SHP77 treated with DMSO at 0.1 percent for 48 hours (cell line): ENCODE results near the gene PEX5.
"Not testable (repeated sequence)": the region's sequence is repeated elsewhere in the genome, so short reads cannot be mapped to it uniquely, and the experiment has no call there.

ENCODE experiments used
- DNase-seq: peaks from one replicate; lab custom pipeline; 2025; lab: John Stamatoyannopoulos, UW

PEX5 gene

DNA sequence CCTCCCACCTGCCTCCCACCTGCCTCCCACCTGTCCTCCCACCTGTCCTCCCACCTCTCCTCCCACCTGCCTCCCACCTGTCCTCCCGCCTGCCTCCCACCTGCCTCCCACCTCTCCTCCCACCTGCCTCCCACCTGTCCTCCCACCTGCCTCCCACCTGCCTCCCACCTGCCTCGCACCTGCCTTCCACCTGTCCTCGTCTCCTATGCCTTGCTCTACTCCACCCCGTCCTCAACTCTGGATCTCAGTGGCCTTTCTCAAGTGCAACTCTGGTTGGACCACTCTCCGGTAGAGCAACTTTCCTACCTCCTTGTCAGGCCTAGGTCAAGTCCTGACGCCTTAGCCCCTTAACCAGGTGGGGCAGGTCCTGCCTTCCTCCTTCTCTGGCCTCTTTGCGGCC lies 29.3 kb upstream of the PEX5 start:
- DNase-seq: no peak

DNA sequence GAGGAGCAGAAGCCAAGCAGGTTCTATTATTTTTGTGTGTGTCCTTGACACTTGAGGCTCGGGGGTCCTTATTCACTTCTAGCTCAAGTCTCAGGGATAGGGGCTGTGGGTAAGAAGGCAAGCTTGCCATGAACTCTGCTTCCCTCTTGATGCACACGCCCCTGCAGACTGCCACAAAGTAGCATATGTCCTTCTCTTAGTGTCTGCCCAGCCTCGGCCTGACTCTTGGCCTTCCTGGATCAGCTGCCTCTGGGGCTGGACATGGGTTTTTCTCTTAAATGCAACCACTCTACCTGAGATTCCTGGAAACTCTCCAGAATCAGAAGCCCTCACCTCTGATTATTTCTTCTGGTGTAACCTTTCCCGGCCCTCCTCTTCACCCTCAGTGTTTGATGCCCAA lies 28.2 kb upstream of the PEX5 start:
- DNase-seq: no peak

DNA sequence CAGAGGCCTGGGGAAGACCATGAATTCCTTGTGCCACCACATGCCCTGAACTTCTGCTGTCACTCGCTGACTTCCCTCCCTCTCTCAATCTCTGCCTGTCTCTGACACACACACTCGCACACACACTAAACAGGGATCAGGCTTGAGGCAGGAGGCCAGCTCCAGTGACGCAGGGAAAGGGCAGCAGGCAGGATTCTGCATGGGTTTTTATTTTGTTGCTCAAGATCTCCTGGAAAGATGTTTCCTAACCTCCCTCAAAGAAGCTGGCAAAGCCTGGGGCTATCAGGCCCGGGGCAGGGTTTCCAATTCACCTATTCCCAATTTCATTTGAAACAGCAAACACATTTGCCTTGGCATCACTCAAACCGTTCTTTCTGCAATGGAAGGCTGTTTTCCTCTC lies 27.7 kb upstream of the PEX5 start:
- DNase-seq: no peak

DNA sequence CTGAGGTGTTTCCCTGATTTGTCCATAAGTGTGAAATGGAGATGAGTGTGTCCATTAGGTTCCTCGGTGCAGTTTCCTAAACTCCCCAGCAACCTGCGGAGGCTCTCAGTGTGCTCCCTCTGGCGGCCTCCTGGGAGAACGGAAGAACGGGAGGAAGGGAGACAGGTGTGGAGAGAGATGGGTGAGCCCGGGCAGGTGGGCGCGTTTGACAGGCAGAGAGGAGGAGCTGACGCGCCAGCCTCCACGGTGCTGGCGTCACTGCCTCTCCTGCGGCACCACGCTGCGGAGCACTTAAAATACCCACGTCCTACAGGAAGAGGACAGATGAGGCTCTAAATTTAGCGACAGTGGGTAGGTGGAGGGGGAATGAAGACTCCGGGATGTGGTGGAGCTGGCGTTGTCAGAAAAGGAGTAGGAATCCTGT lies 26.8 kb upstream of the PEX5 start:
- DNase-seq: peak; percentile 25

DNA sequence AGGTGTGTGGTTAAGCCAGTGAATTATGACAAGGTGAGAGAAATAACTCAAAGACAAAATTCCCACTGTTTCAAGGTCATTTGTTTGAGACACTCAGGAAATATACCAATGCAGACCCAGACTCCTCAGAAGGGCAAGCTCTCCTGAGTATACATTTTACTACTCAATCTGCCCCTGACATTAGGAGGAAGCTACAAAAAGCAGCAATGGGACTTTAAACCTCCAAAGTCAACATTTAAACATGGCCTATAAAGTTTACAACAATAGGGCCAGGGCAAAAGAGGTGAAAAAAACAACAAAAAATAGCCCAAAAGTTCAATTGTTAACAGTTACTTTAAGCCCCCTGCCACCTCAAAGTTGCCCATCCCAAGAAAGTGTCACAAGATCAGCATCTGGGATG lies 19.5 kb upstream of the PEX5 start:
- no peak for DNase-seq

DNA sequence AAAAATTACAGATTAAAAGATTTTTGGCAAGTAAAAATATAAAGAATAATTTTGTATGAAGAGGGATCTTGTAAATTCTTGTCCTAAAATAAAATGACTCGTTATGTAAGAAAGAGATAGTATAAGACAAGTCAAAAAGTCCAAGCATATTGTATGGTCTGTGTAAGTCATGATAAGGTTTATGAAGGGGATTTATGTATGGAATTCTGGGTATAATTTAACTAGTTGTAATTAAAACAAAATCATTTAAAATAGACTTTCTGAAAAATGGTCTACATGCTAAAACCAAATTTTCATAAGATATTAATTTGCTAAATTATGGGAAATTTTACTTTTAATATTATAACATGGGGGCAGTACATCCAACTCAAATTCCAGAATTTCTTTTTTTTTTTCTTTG lies 17.6 kb upstream of the PEX5 start:
- no peak for DNase-seq

DNA sequence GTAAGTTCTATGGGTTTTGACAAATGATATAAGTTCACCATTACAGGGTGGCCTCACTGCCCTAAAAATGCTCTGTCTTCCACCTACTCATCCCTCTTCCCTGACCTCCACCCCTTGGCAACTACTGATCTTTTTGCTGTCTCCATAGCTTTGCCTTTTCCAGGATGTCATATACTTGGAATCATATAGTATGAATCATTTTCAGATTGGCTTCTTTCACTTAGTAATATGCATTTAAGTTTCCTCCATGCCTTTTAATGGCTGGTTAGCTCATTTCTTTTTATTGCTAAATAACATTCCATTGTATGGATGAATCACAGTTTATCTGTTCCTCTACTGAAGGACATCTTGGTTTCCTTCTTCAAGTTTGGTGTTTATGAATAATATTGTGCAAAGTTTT lies 14.0 kb upstream of the PEX5 start:
- DNase-seq: no peak

DNA sequence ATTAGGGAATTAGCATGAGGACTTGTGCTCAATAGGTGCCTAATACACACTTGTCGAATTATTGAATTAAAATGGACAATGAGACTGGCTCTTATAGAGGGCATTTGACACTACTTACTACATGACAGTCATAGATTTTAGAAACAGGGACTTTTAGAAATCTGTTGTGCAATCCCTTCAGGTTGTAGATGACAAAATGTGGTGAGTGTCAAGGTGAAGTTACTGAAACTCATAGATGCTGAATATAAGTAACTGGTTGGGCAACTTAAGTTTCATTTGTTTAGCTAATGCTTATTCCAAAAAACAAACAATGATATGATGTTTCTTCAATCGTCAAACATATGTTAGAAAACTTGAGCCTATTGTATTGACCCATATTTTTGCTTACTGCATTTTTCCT lies 12.9 kb upstream of the PEX5 start:
- no peak for DNase-seq

DNA sequence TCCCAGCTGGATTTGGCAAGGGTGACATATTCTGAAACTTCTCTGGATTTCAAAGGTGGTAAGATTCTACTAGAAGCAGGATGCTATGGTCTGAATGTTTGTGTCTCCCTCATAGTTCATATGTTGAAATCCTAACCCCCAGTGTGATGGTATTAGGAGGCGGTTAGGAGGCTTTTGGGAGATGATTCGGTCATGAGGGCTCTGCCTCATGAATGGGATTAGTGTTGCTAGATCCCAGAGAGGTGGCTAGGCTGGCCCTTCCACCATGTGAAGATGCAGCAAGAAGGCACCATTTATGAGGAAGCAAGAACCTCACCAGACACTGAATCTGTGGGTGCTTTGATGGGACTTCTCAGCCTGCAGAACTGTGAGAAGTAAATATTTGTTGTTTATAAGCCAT lies 11.0 kb upstream of the PEX5 start:
- DNase-seq: no peak

DNA sequence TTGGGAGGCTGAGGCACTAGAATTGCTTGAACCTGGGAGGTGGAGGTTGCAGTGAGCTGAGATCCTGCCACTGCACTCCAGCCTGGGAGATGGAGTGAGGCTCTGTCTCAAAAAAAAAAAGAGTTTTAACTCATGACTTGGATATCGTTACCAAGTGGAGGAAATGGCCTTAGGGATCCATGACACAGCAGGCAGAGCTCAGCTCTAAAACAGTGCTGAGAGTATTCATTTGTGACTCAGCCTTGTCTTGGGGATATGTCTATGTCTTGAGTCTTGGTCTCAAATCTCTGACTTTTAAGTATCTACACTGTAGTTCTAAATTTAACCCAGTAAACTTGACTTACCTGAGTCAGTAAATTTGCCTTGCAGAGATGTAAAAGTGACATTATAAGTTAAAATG lies 8.8 kb upstream of the PEX5 start:
- no peak for DNase-seq

DNA sequence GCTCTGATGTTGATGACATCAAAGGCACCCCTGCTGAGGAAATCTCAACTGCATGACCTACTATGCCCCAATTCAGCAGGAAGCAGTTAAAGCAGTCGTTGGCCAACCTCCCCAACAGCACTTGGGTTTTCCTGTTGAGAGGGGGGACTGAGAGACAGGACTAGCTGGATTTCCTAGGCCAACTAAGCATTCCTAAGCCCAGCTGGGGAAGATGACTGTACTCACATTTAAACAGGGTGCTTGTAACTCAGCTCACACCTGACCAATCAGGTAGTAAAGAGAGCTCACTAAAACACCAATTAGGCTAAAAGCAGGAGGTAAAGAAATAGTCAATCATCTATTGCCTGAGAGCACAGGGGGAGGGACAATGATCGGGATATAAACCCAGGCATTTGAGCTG lies 3.4 kb upstream of the PEX5 start:
- DNase-seq: not testable (repeated sequence)

DNA sequence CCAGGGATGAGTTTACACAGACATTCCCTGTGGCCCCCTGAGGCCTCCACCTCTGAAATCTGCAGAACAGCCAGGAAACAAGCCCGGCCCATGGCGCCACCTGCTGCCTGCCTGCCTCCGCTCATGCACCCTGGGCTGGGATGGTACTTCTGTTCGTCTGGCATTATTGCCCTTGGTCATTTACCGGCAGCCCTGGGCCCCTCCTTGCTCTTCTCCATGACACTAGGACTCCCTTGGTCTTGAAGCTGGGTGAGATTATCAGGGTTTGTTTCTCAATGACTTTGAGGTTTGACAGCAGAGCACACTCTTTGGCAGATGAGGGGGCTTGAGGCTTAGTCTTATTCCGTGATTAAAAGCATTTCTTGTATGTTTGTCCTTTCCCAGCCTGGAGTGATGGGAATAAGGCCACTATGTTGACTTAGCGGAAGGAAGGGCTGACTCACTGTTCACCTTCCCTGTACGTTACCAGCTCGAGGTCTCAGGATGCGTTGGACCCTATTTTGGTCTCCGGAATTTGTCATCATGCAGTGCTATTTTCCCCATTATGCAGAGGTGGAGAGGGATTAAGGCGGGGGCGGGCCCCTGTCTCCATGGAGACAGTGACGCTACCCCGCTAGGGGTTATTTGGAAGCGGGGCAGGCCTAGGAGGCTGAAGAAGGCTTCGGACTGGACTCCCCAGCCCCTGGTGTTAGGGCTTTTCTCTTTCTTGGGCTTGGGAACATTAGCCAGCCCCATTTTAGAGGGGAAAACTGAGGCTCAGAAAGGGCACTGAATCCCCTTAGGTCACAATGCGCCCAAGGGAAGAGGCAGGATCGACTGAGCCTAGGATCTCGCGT lies 706 bp upstream of the PEX5 start:
- DNase-seq: peak; percentile 33

DNA sequence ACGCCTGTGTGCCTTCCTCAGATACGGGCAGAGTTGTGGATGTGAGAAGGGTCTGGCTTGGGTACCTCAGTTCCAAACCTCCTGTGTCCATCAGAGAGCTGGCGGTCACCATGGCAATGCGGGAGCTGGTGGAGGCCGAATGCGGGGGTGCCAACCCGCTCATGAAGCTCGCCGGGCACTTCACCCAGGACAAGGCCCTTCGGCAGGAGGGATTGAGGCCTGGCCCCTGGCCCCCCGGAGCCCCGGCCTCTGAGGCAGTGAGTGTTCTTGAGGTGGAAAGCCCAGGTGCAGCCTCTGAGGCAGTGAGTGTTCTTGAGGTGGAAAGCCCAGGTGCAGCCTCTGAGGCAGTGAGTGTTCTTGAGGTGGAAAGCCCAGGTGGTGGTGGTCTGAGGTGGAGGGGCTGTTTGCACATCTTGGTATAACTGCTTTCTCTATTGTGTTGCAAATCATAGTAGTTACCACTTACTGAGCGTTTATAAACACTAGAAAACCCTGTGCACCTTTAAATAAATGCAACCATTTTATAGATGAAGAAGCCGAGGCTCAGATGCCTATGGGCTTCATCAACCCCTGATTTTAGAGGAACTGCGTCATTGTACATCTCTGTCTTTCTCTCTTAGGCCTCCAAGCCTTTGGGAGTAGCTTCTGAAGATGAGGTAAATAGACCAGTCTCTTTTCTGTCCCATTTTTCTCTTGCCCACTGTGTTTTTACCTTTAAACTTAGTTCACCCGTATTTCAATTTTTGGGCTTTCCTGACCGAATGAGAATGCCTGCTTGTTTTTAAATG lies 976 bp downstream of the PEX5 start:
- no peak for DNase-seq

DNA sequence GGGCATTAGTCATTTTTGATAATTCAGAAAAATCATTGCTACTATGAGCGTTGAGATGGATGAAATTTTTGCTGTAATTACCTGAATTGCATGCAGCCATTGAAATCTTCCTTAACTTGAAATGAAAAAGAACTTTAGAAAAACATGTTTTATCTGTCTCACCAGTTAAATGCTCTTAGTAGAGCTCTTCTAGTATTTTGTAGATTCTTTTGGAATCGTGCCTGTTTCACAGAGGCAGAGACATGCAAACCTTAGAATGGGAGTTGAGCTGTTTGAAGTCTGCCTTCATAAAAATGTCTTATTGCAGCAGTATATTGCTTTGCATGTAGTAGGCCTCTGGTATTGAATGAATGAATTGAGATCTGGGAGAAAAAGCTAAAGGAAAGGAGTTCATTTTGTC lies 4.2 kb downstream of the PEX5 start:
- no peak for DNase-seq

DNA sequence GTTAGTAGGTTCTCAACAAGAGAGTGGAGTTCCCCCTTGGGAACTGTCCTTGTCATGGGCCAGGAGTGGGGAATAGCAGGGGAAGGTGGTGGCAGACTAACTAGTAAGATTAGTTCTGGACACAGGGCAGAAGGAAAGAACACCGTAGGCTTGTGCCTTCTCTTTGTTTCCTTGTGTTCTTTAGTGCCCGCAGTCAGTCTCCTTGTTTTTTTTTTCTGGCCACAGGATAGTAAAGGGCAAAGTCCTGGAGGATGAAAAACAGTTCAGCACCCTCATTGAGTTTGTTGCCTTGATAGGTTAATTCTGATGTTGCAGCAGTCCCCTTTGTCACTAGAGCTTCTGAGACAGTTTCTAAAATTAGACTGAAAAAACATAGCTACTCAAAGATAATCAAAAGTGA lies 8.4 kb downstream of the PEX5 start:
- DNase-seq: no peak

DNA sequence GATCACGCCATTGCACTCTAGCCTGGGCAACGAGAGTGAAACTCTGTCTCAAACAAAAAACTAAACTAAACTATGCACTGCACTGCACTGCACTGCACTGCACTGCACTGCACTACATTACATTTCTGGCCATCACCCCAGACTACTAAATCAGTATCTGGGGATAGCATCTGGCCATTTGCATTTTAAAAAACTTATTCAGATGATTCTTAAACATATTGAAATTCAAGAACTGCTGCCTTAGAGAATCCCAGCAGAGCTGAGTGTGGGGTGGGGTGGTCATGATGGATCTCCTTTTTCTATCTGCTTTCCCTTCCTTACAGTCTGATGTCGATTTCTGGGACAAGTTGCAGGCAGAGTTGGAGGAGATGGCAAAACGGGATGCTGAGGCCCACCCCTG lies 13.6 kb downstream of the PEX5 start:
- no peak for DNase-seq

DNA sequence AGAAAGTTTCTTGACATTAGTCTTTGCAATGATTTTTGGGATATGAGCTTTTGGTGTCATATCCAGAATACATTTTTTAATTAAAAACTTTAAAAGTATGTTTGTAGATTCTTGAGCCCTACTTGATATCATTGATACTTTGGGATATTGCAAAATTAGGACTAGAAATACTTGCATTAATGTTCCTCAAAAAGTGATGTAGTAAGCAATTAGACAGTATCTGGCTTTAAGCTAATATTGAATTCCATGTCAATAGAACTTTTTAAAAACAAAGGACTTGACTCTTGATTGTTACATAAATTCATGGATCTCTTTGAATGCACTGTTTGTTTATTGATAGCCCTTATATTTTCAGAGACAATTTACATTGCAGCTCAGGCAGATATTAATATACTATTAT lies 15.6 kb downstream of the PEX5 start:
- no peak for DNase-seq

DNA sequence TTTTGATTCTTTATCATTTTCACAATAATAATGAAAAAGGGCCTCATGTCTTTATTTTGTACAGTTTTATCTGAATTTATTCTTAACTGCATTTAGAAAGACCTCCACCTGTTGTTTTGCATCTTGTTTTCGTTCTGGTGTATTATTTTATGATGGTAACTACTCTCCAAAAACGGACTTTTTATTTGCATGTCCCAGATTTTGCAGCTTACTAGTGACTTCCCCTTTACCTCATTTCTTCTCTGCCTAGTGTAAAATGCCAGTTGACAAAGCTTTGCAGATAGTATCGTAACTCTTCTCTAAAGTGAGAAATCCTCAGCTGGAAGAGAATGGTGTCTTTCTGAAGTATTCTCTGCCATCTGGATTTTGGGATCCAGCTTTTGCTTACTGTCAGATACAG lies 17.2 kb downstream of the PEX5 start:
- DNase-seq: no peak

DNA sequence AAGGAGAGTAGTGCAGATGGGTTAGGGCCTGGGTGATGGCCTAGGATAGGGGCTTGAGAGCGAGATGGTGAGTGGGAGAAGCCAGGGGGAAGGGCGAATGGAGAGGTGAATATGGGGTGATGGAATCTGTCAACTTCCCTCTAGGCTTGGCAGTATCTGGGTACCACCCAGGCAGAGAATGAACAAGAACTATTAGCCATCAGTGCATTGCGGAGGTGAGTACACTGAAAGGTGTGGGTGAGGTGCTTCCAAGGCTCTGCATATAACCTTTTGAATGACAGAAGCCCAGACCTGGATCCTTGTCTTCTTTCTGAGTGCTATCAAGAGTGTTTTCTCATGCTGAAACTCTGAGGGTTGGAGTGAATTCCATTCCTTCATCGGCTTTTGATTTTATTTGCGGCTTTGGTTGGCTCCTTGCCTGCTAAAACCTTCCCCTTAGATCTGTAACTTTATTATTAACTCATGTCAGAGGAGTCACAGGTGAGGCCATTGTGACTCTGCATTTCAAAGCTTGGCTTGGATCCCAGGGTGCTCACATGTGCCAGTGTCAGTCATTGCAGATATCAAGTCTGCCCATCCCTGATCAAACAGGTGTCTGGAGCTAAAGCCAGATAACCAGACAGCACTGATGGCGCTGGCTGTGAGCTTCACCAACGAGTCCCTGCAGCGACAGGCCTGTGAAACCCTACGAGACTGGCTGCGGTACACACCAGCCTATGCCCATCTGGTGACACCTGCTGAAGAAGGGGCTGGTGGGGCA lies 18.6 kb downstream of the PEX5 start:
- DNase-seq: no peak

DNA sequence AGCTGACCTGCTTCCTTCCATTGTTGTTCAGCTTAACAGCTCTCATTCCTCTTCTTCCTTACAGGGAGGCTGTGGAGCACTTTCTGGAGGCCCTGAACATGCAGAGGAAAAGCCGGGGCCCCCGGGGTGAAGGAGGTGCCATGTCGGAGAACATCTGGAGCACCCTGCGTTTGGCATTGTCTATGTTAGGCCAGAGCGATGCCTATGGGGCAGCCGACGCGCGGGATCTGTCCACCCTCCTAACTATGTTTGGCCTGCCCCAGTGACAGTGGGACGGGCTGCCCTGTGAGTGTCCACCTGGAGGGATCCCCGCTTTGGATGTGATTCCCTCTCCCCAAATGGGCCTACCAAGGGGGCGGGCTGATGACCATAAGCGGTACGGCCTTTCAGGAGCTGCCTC lies 20.5 kb downstream of the PEX5 start:
- no peak for DNase-seq

DNA sequence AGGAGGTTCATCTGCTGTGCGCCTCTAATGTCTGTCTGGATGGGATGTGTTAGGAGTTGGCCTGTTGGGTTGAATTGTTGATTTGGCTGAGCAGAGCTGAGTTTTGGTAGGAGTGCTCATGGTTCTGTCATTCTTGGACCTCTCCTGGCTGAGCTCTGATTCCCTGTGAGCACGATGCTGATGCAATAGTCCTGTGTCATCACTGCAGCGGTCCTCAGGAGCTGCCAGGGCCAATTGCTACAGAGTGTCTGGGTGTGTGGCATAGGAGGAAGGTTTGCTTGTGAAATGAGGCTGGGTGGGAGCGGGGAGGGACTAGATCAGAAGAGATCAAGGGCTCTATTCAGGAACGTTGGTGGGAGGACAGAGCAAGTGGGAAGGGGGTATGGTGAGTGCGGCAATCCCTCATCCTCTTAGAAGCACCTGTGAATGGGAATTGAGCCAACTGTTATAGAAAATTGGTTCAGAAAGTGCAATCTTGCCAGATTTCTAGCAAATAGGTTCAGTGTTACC lies 21.2 kb downstream of the PEX5 start:
- DNase-seq: no peak

DNA sequence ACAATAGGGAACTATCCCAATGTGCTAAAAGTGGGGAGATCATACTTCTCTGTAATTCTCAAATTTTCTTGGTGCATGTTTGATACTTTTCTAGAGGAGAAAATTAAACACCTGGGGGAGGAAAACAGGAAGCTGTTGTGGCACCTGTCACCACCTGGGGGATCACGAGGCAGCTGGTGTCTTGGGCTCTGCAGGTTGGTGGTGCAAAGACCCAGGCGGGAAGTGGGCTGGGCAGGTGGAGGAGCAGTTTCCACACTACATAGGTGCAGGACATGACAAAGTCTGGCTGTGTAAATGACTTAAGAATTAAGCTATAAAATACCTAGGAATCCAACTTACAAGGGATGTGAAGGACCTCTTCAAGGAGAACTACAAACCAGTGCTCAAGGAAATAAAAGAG lies 23.2 kb downstream of the PEX5 start:
- no peak for DNase-seq

DNA sequence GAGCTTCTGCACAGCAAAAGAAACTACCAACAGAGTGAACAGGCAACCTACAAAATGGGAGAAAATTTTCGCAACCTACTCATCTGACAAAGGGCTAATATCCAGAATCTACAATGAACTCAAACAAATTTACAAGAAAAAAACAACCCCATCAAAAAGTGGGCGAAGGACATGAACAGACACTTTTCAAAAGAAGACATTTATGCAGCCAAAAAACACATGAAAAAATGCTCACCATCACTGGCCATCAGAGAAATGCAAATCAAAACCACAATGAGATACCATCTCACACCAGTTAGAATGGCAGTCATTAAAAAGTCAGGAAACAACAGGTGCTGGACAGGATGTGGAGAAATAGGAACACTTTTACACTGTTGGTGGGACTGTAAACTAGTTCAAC lies 24.3 kb downstream of the PEX5 start:
- not testable (repeated sequence) for DNase-seq
